Skeletal muscle tissue (tissue), 4 donors: Measurements from ENCODE around the gene RRP1B. TPM values are rescaled to one million over a fixed set of nuclear protein-coding genes. Genes with fewer than 3 reads are reported as not detected.
"Not testable (repeated sequence)": the region's sequence is repeated elsewhere in the genome, so short reads cannot be mapped to it uniquely, and the experiment has no call there.

ENCODE experiments used
- H3K27ac ChIP-seq: one replicate; pipeline ENCODE4 v1.7.0; 2013; ENCODE audit warnings: mild to moderate bottlenecking, low read depth, low read length, inconsistent platforms
- H3K27me3 ChIP-seq, 3 donors: one replicate each; pipeline ENCODE4 v1.7.0; 2013; ENCODE audit warnings: low read length in 3 of 3; ENCODE audit not compliant: control insufficient read depth in 3 of 3, insufficient read depth in 3 of 3
- H3K36me3 ChIP-seq, 3 donors: one replicate each; pipeline ENCODE4 v1.7.0; 2013; ENCODE audit warnings: low read length in 3 of 3; ENCODE audit not compliant: control insufficient read depth in 3 of 3, insufficient read depth in 3 of 3
- H3K4me1 ChIP-seq, 3 donors: one replicate each; pipeline ENCODE4 v1.7.0; 2013; ENCODE audit warnings: low read length in 3 of 3, mild to moderate bottlenecking in 3 of 3; ENCODE audit not compliant: control insufficient read depth in 3 of 3, insufficient read depth in 3 of 3
- H3K4me3 ChIP-seq, 3 donors: one replicate each; pipeline ENCODE4 v1.7.0; 2013; ENCODE audit warnings: low read length in 3 of 3
- H3K9ac ChIP-seq, 3 donors: one replicate each; pipeline ENCODE4 v1.7.0; 2013; ENCODE audit warnings: low read length in 3 of 3, mild to moderate bottlenecking in 3 of 3, moderate library complexity in 2 of 3, low read depth in 1 of 3
- H3K9me3 ChIP-seq, 3 donors: one replicate each; pipeline ENCODE4 v1.7.0; 2013; ENCODE audit warnings: low read length in 3 of 3; ENCODE audit not compliant: control insufficient read depth in 3 of 3
- total RNA-seq: library from RNA; depleted of rRNA; stranded (reverse); fragments of >200 nt; gene quantifications from one replicate; pipeline ENCODE4 v1.2.3, GENCODE V29; 2014
- donor health status: Osteomylitis.

Gene RRP1B
- total RNA-seq, 1 donor from 2014 or later: 13.6 TPM

DNA sequence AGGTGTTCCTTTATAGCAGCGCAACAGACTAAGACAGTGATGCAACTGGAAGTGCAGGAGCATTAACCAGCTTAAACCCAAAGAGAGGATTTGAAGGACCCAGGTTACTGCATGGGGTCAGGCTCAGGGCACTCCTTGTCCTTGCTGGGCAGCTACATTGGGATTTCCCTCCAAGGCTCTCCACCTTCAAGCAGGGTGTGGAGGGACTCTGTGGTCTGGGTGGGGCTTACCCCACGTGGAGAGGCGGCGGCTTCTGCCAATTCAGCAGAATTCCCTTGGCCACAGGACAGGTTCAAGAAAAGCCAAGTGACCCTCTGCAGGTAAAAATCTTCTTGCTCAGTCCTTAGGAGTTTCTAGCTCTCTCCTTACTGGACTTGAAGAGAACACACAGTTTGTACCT, 6.5 kb downstream of the RRP1B start:
- no peak overlapping the region for H3K9ac ChIP-seq
- H3K36me3 ChIP-seq: peaks cover 12 to 35% (median 27%) of the 10 kb centered on the region in 3 donors
- H3K9me3 ChIP-seq: no peaks in the 10 kb centered on the region
- H3K4me3 ChIP-seq: no peak overlapping the region
- H3K27me3 ChIP-seq: no peaks in the 10 kb centered on the region
- no peak overlapping the region for H3K27ac ChIP-seq
- peaks cover 0 to 4% (median 3%) of the 10 kb centered on the region in 3 donors for H3K4me1 ChIP-seq

GRCh38 chr21:43667191-43667904, 8.0 kb downstream of the RRP1B start:
- Histone ChIP-seq H3K36me3 (peaks cover 21 to 38% (median 27%) of the 10 kb centered on the region in 3 donors), H3K4me1 (no peaks in the 10 kb centered on the region), H3K9me3 (no peaks in the 10 kb centered on the region), H3K9ac (no peak overlapping the region), H3K27me3 (no peaks in the 10 kb centered on the region), H3K27ac (no peak overlapping the region), H3K4me3 (no peak overlapping the region)

- Histone ChIP-seq H3K27ac (no peak overlapping the region), H3K4me3 (no peak overlapping the region), H3K36me3 (peaks cover 27 to 41% (median 32%) of the 10 kb centered on the region in 3 donors), H3K9ac (no peak overlapping the region), H3K27me3 (no peaks in the 10 kb centered on the region), H3K4me1 (no peaks in the 10 kb centered on the region), H3K9me3 (no peaks in the 10 kb centered on the region)
Measured at GRCh38 chr21:43669828-43670605, 10.7 kb downstream of the RRP1B start.

DNA sequence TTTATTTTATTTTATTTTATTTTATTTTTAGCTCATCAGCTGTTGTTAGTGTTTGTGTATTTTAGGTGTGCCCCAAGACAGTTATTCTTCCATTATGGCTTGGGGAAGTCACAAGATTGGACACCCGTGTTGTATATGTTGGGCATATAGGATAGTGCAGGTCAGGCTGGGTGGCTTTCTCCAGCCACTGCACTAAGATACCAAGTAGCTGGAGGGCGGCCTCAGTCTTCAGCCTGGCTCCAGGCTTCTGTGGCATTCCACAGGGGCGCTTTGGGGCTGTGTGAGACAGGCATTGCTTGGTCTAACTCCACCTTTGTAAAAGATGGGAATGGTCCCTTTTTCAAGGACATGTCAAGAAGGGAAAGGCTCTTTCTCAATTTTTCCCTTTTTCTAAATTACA, 16.5 kb downstream of the RRP1B start:
- Histone ChIP-seq H3K4me3 (no peak overlapping the region), H3K27me3 (no peaks in the 10 kb centered on the region), H3K36me3 (peaks cover 36 to 51% (median 46%) of the 10 kb centered on the region in 3 donors), H3K9me3 (no peaks in the 10 kb centered on the region), H3K9ac (no peak overlapping the region), H3K27ac (no peak overlapping the region), H3K4me1 (no peaks in the 10 kb centered on the region)

- no peak overlapping the region for H3K27ac ChIP-seq
- peaks cover 32 to 46% (median 42%) of the 10 kb centered on the region in 3 donors for H3K36me3 ChIP-seq
- H3K9ac ChIP-seq: no peak overlapping the region
- H3K9me3 ChIP-seq: no peaks in the 10 kb centered on the region
- no peak overlapping the region for H3K4me3 ChIP-seq
- H3K27me3 ChIP-seq: no peaks in the 10 kb centered on the region
- no peaks in the 10 kb centered on the region for H3K4me1 ChIP-seq
Measured at GRCh38 chr21:43676391-43676790, 17.0 kb downstream of the RRP1B start.

DNA sequence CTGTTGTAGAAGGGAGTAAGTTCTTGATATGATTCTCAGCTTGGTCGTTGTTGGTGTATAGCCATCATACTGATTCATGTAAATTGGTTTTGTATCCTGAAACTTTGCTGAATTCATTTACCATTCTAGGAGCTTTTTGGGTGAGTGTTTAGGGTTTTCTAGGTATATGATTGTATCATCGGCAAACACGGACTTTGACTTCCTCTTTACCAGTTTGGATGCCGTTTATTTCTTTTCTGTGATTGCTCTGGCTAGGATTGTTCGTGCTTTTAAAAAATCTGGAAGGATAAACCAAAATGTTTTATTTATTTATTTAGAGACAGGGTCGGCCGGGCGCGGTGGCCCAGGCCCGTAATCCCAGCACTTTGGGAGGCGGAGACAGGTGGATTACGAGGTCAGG, 20.6 kb downstream of the RRP1B start:
- H3K36me3 ChIP-seq: peaks cover 40 to 54% (median 48%) of the 10 kb centered on the region in 3 donors
- no peaks in the 10 kb centered on the region for H3K9me3 ChIP-seq
- H3K4me1 ChIP-seq: no peaks in the 10 kb centered on the region
- H3K27ac ChIP-seq: no peak overlapping the region
- H3K4me3 ChIP-seq: no peak overlapping the region
- no peaks in the 10 kb centered on the region for H3K27me3 ChIP-seq
- H3K9ac ChIP-seq: no peak overlapping the region

DNA sequence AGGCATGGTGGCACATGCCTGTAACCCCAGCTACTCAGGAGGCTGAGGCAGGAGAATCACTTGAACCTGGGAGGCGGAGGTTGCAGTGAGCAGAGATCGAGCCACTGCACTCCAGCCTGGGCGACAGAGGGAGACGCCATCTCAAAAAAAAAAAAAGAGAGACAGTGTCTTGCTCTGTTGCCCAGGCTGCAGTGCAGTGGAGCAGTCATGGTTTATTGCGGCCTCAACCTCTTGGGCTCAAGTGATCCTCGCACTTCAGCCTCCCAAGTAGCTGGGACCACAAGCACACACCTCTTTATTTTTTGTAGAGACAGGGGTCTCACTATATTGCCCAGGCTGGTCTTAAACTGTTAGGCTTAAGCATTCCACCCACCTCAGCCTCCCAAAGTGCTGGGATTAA, 21.1 kb downstream of the RRP1B start:
- not testable (repeated sequence) for H3K27ac ChIP-seq, H3K9ac ChIP-seq, H3K4me3 ChIP-seq, H3K9me3 ChIP-seq, H3K4me1 ChIP-seq, H3K27me3 ChIP-seq
- peaks cover 41 to 54% (median 48%) of the 10 kb centered on the region in 3 donors for H3K36me3 ChIP-seq

DNA sequence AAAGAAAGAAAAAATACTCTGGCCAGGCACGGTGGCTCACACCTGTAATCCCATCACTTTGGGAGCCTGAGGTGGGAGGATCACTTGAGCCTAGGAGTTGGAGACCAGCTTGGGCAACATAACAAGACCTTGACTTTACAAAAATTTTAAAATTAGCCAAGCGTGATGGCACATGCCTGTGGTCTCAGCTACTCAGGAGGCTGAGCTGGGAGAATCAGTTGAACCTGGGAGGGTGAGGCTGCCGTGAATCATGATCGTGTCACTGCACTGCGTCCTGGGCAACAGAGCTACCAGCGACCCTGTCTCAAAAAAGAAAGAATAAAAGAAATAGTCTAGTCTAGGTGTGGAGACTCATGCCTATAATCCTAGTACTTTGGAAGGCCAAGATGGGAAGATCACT, 22.3 kb downstream of the RRP1B start:
- H3K27me3 ChIP-seq: no peaks in the 10 kb centered on the region
- H3K27ac ChIP-seq: no peak overlapping the region
- peaks cover 41 to 54% (median 47%) of the 10 kb centered on the region in 3 donors for H3K36me3 ChIP-seq
- H3K4me3 ChIP-seq: no peak overlapping the region
- no peak overlapping the region for H3K9ac ChIP-seq
- no peaks in the 10 kb centered on the region for H3K9me3 ChIP-seq
- no peaks in the 10 kb centered on the region for H3K4me1 ChIP-seq

- H3K4me3 ChIP-seq: no peak overlapping the region
- H3K9me3 ChIP-seq: no peaks in the 10 kb centered on the region
- H3K36me3 ChIP-seq: peaks cover 56 to 67% (median 58%) of the 10 kb centered on the region in 3 donors
- H3K27me3 ChIP-seq: no peaks in the 10 kb centered on the region
- no peak overlapping the region for H3K9ac ChIP-seq
- no peak overlapping the region for H3K27ac ChIP-seq
- H3K4me1 ChIP-seq: no peaks in the 10 kb centered on the region
Measured at GRCh38 chr21:43684424-43684823, 25.1 kb downstream of the RRP1B start.
